Loucy (cell line): ENCODE data around the gene GGN.

Experiments
- H2AFZ ChIP-seq: fragments of 200-600 bp; sonication (generic); 2 replicates; pipeline ENCODE4 v1.6.0; 2016; ENCODE audit warnings: antibody characterized with exemption, mild to moderate bottlenecking, low read length, moderate library complexity
- H3F3A ChIP-seq: fragments of 200-600 bp; 2 replicates; pipeline ENCODE4 v1.6.0; 2016; ENCODE audit warnings: antibody characterized with exemption, low read depth, mild to moderate bottlenecking
- H3K27me3 ChIP-seq: fragments of 200-600 bp; sonication (generic); 2 replicates; pipeline ENCODE4 v1.6.1; 2014; ENCODE audit warnings: low read length, mild to moderate bottlenecking; ENCODE audit not compliant: insufficient read depth, poor library complexity, severe bottlenecking
- H3K36me3 ChIP-seq: fragments of 200-600 bp; sonication (generic); 2 replicates; pipeline ENCODE4 v1.6.1; 2016; ENCODE audit warnings: low read length; ENCODE audit not compliant: insufficient read depth
- H3K4me1 ChIP-seq: fragments of 200-600 bp; sonication (generic); 2 replicates; pipeline ENCODE4 v1.5.1; 2014; ENCODE audit warnings: low read length, mild to moderate bottlenecking; ENCODE audit not compliant: insufficient read depth, poor library complexity, severe bottlenecking
- H3K4me2 ChIP-seq: fragments of 200-600 bp; sonication (generic); 2 replicates; pipeline ENCODE4 v1.6.0; 2014; ENCODE audit warnings: antibody characterized with exemption, low read length, low read depth, mild to moderate bottlenecking; ENCODE audit not compliant: poor library complexity, severe bottlenecking
- H3K4me3 ChIP-seq: fragments of 200-600 bp; sonication (generic); 2 replicates; pipeline ENCODE4 v1.5.1; 2014; ENCODE audit warnings: low read length, mild to moderate bottlenecking, mixed read lengths; ENCODE audit not compliant: poor library complexity, severe bottlenecking
- H3K79me2 ChIP-seq: fragments of 200-600 bp; sonication (generic); 2 replicates; pipeline ENCODE4 v1.6.1; 2014; ENCODE audit warnings: low read length; ENCODE audit not compliant: insufficient read depth
- H3K9ac ChIP-seq: fragments of 200-600 bp; sonication (generic); 2 replicates; pipeline ENCODE4 v1.6.0; 2014; ENCODE audit warnings: mild to moderate bottlenecking, low read depth, low read length, moderate library complexity; ENCODE audit not compliant: poor library complexity, severe bottlenecking
- H3K9me2 ChIP-seq: fragments of 200-600 bp; sonication (generic); replicated peaks from 2 replicates; pipeline ENCODE4 v1.6.1; 2016; ENCODE audit warnings: low read depth, low read length, mixed read lengths
- H3K9me3 ChIP-seq: fragments of 200-600 bp; sonication (generic); 2 replicates; pipeline ENCODE4 v1.6.1; 2014; ENCODE audit warnings: mild to moderate bottlenecking, antibody characterized with exemption, low read length, low read depth; ENCODE audit not compliant: insufficient read depth
- H4K20me1 ChIP-seq: fragments of 200-600 bp; sonication (generic); 2 replicates; pipeline ENCODE4 v1.6.0; 2014; ENCODE audit warnings: antibody characterized with exemption, low read length, mild to moderate bottlenecking; ENCODE audit not compliant: insufficient read depth, poor library complexity, severe bottlenecking
- CTCF ChIP-seq: fragments of 200-600 bp; sonication (generic); conservative IDR thresholded peaks from 2 replicates; pipeline ENCODE4 v1.5.1; 2014; ENCODE audit warnings: mild to moderate bottlenecking, antibody characterized with exemption, low read length
- EZH2phosphoT487 ChIP-seq: fragments of 200-600 bp; IDR thresholded peaks from 2 replicates; pipeline ENCODE4 v1.6.1; 2018; ENCODE audit warnings: antibody characterized with exemption, mild to moderate bottlenecking, moderate library complexity, borderline replicate concordance

Gene GGN

GRCh38 chr19:38355728-38356725 is 31.8 kb downstream of the GGN start:
- no peaks in the 10 kb centered on the region for H3K27me3 ChIP-seq
- H3K9ac ChIP-seq, result no peak overlapping the region

GRCh38 chr19:38352611-38353010 is 35.2 kb downstream of the GGN start:
- Histone ChIP-seq H3K9ac (no peak overlapping the region), H3K79me2 (no peaks in the 10 kb centered on the region), H2AFZ (no peak overlapping the region), H3K9me3 (no peaks in the 10 kb centered on the region), H4K20me1 (no peaks in the 10 kb centered on the region), H3F3A (no peaks in the 10 kb centered on the region), H3K27me3 (no peaks in the 10 kb centered on the region), H3K4me1 (no peaks in the 10 kb centered on the region), H3K36me3 (no peaks in the 10 kb centered on the region), H3K4me3 (no peak overlapping the region), H3K9me2 (no peaks in the 10 kb centered on the region), H3K4me2 (no peak overlapping the region)
- TF ChIP-seq EZH2phosphoT487 (no peak), CTCF (no peak)

More at GRCh38 chr19:38355728-38356725, 31.8 kb downstream of the GGN start:
- H3K4me1 ChIP-seq, result no peaks in the 10 kb centered on the region
- no peaks in the 10 kb centered on the region for H3K9me2 ChIP-seq
- H3K4me2 ChIP-seq, result no peak overlapping the region
- H2AFZ ChIP-seq, result no peak overlapping the region
- H3K4me3 ChIP-seq, result no peak overlapping the region
- no peaks in the 10 kb centered on the region for H3F3A ChIP-seq
- no peaks in the 10 kb centered on the region for H3K9me3 ChIP-seq
- H3K79me2 ChIP-seq, result no peaks in the 10 kb centered on the region
- no peaks in the 10 kb centered on the region for H3K36me3 ChIP-seq
- TF ChIP-seq CTCF (no peak), EZH2phosphoT487 (no peak)
- no peaks in the 10 kb centered on the region for H4K20me1 ChIP-seq

- H3K36me3 ChIP-seq, result no peaks in the 10 kb centered on the region
- H3F3A ChIP-seq, result no peaks in the 10 kb centered on the region
- TF ChIP-seq EZH2phosphoT487, result no peak
- TF ChIP-seq CTCF, result no peak
- no peak overlapping the region for H3K4me2 ChIP-seq
- no peaks in the 10 kb centered on the region for H3K79me2 ChIP-seq
- H3K4me3 ChIP-seq, result no peak overlapping the region
- no peaks in the 10 kb centered on the region for H3K9me3 ChIP-seq
- no peak overlapping the region for H3K9ac ChIP-seq
- H4K20me1 ChIP-seq, result no peaks in the 10 kb centered on the region
- no peaks in the 10 kb centered on the region for H3K4me1 ChIP-seq
- H2AFZ ChIP-seq, result no peak overlapping the region
- no peaks in the 10 kb centered on the region for H3K27me3 ChIP-seq
- H3K9me2 ChIP-seq, result no peaks in the 10 kb centered on the region
Observed at GRCh38 chr19:38351865-38352395, 35.9 kb downstream of the GGN start.
